Liver (tissue), 9 donors: ENCODE measurements around the gene TOMM70. TPM values are rescaled to one million over a fixed set of nuclear protein-coding genes. Genes with fewer than 3 reads are reported as not detected.

ENCODE experiments used
- DNase-seq: peaks from one replicate; pipeline ENCODE4 v3.0.0-alpha.2; 2017; ENCODE audit warnings: low spot score
- H3K27ac ChIP-seq, 2 donors: one replicate each; pipeline ENCODE4 v1.7.0; 2013; ENCODE audit warnings: inconsistent platforms in 2 of 2, low read length in 2 of 2, control low read depth in 1 of 2, low read depth in 1 of 2, mild to moderate bottlenecking in 1 of 2
- H3K27me3 ChIP-seq, 4 donors: one replicate each; pipeline versions ENCODE4 v1.6.1 to v1.7.0; 2013; ENCODE audit warnings: low read length in 3 of 4, inconsistent platforms in 1 of 4, mild to moderate bottlenecking in 1 of 4, moderate library complexity in 1 of 4; ENCODE audit not compliant: control insufficient read depth in 4 of 4, insufficient read depth in 4 of 4
- H3K36me3 ChIP-seq, 4 donors: one replicate each; pipeline versions ENCODE4 v1.6.1 to v1.7.0; 2013; ENCODE audit warnings: low read length in 3 of 4, mild to moderate bottlenecking in 3 of 4, low read depth in 1 of 4, moderate library complexity in 1 of 4; ENCODE audit not compliant: control insufficient read depth in 4 of 4, insufficient read depth in 3 of 4
- H3K4me1 ChIP-seq, 4 donors: one replicate each; pipeline versions ENCODE4 v1.6.1 to v1.7.0; 2013; ENCODE audit warnings: low read length in 3 of 4, mild to moderate bottlenecking in 3 of 4, moderate library complexity in 1 of 4; ENCODE audit not compliant: control insufficient read depth in 4 of 4, insufficient read depth in 4 of 4
- H3K4me3 ChIP-seq, 3 donors: one replicate each; pipeline versions ENCODE4 v1.6.1 to v1.7.0; 2013; ENCODE audit warnings: low read length in 3 of 3, control low read depth in 1 of 3, low read depth in 1 of 3, mild to moderate bottlenecking in 1 of 3
- H3K9ac ChIP-seq, 2 donors: one replicate each; pipeline ENCODE4 v1.7.0; 2013; ENCODE audit warnings: low read length in 2 of 2, mild to moderate bottlenecking in 2 of 2, moderate library complexity in 2 of 2, control low read depth in 1 of 2, low read depth in 1 of 2
- H3K9me3 ChIP-seq, 4 donors: one replicate each; pipeline versions ENCODE4 v1.6.1 to v1.7.0; 2013; ENCODE audit warnings: low read length in 3 of 4; ENCODE audit not compliant: control insufficient read depth in 4 of 4
- CTCF ChIP-seq: fragments of 150-350 bp; IDR thresholded peaks from 2 replicates; pipeline ENCODE4 v1.5.1; 2017; ENCODE audit warnings: improper control_type of control experiment, low read depth, low read length; ENCODE audit not compliant: missing input control
- EGR1 ChIP-seq, 2 donors: IDR thresholded peaks; 2 replicates each; pipeline ENCODE4 v1.6.1; 2016 to 2018; ENCODE audit warnings: antibody characterized with exemption in 2 of 2, low read depth in 2 of 2
- FOXA1 ChIP-seq: IDR thresholded peaks from 2 replicates; pipeline ENCODE4 v1.6.1; 2016; ENCODE audit warnings: antibody characterized with exemption
- FOXA2 ChIP-seq: IDR thresholded peaks from 2 replicates; pipeline ENCODE4 v1.6.1; 2016; ENCODE audit warnings: antibody characterized with exemption
- GABPA ChIP-seq, 2 donors: IDR thresholded peaks in 1 of 2; conservative IDR thresholded peaks in 1 of 2; 2 replicates each; pipeline ENCODE4 v1.6.1; 2016; ENCODE audit warnings: antibody characterized with exemption in 2 of 2, mild to moderate bottlenecking in 1 of 2, moderate library complexity in 1 of 2
- HNF4A ChIP-seq, 2 donors: conservative IDR thresholded peaks; 2 replicates each; pipeline ENCODE4 v1.6.1; 2016; ENCODE audit warnings: antibody characterized with exemption in 2 of 2, mild to moderate bottlenecking in 2 of 2
- JUND ChIP-seq, 2 donors: IDR thresholded peaks; 2 replicates each; pipeline ENCODE4 v1.6.1; 2016; ENCODE audit warnings: antibody characterized with exemption in 2 of 2
- NR2F2 ChIP-seq: IDR thresholded peaks from 2 replicates; pipeline ENCODE4 v1.6.1; 2016; ENCODE audit warnings: antibody characterized with exemption
- RAD21 ChIP-seq, 2 donors: IDR thresholded peaks; 2 replicates each; pipeline ENCODE4 v1.6.1; 2016; ENCODE audit warnings: antibody characterized with exemption in 2 of 2, mild to moderate bottlenecking in 2 of 2
- REST ChIP-seq: IDR thresholded peaks from 2 replicates; pipeline ENCODE4 v1.6.1; 2016; ENCODE audit warnings: antibody characterized with exemption, mild to moderate bottlenecking
- RXRA ChIP-seq, 2 donors: IDR thresholded peaks; 2 replicates each; pipeline ENCODE4 v1.6.1; 2017 to 2018; ENCODE audit warnings: antibody characterized with exemption in 2 of 2, mild to moderate bottlenecking in 1 of 2
- SP1 ChIP-seq: IDR thresholded peaks from 2 replicates; pipeline ENCODE4 v1.6.1; 2018; ENCODE audit warnings: antibody characterized with exemption, mild to moderate bottlenecking
- TAF1 ChIP-seq: conservative IDR thresholded peaks from 2 replicates; pipeline ENCODE4 v1.6.1; 2016; ENCODE audit warnings: antibody characterized with exemption, mild to moderate bottlenecking
- YY1 ChIP-seq: IDR thresholded peaks from 2 replicates; pipeline ENCODE4 v1.6.1; 2016; ENCODE audit warnings: antibody characterized with exemption, mild to moderate bottlenecking
- ZBTB33 ChIP-seq: IDR thresholded peaks from 2 replicates; pipeline ENCODE4 v1.6.1; 2016; ENCODE audit warnings: antibody characterized with exemption
- WGBS: extraction: QIAGEN DNeasy Blood & Tissue Kit; methylation state at CpG from one replicate; pipeline ENCODE4 v1.1.7; 2013; 5-methylcytosine and 5-hydroxymethylcytosine counted together
- polyA plus RNA-seq, 2 donors: library from polyadenylated mRNA; stranded (reverse) in 1 of 2; unstranded in 1 of 2; fragments of 200-250 nt in 1 of 2; fragments of >200 nt in 1 of 2; fragmentation: Nextera tagmentation in 1 of 2; extraction: Ambion mirVana in 1 of 2; gene quantifications; one replicate each; pipeline versions ENCODE4 v1.2.1 to v1.2.3, GENCODE V29; 2013 to 2015
- total RNA-seq, 2 donors: library from RNA; depleted of rRNA; stranded (reverse); fragments of >200 nt; gene quantifications; one replicate each; pipeline ENCODE4 v1.2.3, GENCODE V29; 2014
- TF ChIP-seq, protein P1 (sequence below): IDR thresholded peaks from 2 replicates; pipeline ENCODE4 v1.6.1; 2016; ENCODE audit warnings: antibody characterized with exemption
- TF ChIP-seq, protein P2 (sequence below): IDR thresholded peaks from 2 replicates; pipeline ENCODE4 v1.6.1; 2016; ENCODE audit warnings: antibody characterized with exemption
- donor health status: healthy.
- donor health status: healthy.
- donor health status: healthy.
- donor health status: healthy.
- donor health status: healthy.

TOMM70 gene
- total and polyA plus RNA-seq, 4 donors = 16.7 to 55.8 (median 32.6) TPM

DNA sequence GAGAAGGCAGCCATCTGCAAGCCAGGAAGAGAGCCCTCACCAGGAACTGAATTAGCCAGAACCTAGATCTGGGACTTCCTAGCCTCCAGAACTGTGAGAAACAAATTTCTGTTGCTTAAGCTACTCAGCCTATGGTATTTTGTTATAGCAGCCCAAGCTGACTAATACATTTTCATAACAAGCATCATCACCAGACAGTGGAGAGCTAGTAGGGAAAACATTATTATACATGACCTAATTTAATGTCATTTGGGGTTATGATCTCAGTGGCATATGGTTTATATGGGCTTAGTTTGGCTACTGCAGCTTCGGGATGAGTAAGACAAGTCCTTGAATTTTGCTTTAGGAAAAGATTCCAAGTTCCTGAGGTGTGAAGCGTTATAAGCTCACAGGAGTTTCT lies 36.1 kb upstream of the TOMM70 start:
- no peak overlapping the region for H3K9ac ChIP-seq
- 97% methylated on average over 2 of the region's 2 CpGs for WGBS
- H3K4me3 ChIP-seq = no peak overlapping the region
- TF ChIP-seq JUND (IDR thresholded peaks at IDR 0.05) (no peak), RXRA (IDR thresholded peaks at IDR 0.05) (no peak), FOXA2 (no peak), HNF4A (conservative IDR thresholded peaks at IDR 0.05) (no peak), SP1 (no peak), YY1 (no peak), EGR1 (IDR thresholded peaks at IDR 0.05; ENCODE audit: low read depth in 2 of 2) (no peak), NR2F2 (no peak), REST (no peak), ZBTB33 (no peak), GABPA (IDR thresholded peaks at IDR 0.05 in 1 of 2, conservative IDR thresholded peaks at IDR 0.05 in 1 of 2) (no peak), FOXA1 (no peak), TAF1 (no peak), RAD21 (IDR thresholded peaks at IDR 0.05) (no peak), CTCF (no peak)
- TF ChIP-seq, protein P1, sequence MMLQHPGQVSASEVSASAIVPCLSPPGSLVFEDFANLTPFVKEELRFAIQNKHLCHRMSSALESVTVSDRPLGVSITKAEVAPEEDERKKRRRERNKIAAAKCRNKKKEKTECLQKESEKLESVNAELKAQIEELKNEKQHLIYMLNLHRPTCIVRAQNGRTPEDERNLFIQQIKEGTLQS = no peak
- TF ChIP-seq, protein P2, sequence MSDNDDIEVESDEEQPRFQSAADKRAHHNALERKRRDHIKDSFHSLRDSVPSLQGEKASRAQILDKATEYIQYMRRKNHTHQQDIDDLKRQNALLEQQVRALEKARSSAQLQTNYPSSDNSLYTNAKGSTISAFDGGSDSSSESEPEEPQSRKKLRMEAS = no peak
- no peak overlapping the region for H3K27ac ChIP-seq
- DNase-seq = no peak
- no peaks in the 10 kb centered on the region for H3K27me3 ChIP-seq
- H3K36me3 ChIP-seq = no peaks in the 10 kb centered on the region
- H3K9me3 ChIP-seq = no peaks in the 10 kb centered on the region
- H3K4me1 ChIP-seq = no peaks in the 10 kb centered on the region
